ENCODE measurements around the gene WDR74.

GRCh38 chr11:62810748-62811147 lies 28.6 kb downstream of the WDR74 start:
- TF ChIP-seq CTCF (conservative IDR thresholded peaks at IDR 0.05; ENCODE audit: low read depth, low read length), result no peak
- no peak for TF ChIP-seq EZH2 (IDR thresholded peaks at IDR 0.05; ENCODE audit: low read length, unreplicated experiment)

All from PC-3 (cell line).